SK-N-SH treated with all-trans-retinoic acid at 6 μM for 48 hours (cell line): Measurements from ENCODE around the gene GPATCH3.

ENCODE experiments used
- TCF4 ChIP-seq: fragments of 250-450 bp; sonication (Bioruptor Pico); IDR thresholded peaks from 2 replicates; pipeline ENCODE4 v1.8.0; 2021; ENCODE audit warnings: mild to moderate bottlenecking, moderate library complexity, borderline replicate concordance
- ZC3H10 ChIP-seq: fragments of 250-450 bp; sonication (Bioruptor Pico); IDR thresholded peaks from 2 replicates; pipeline ENCODE4 v1.5.1; 2021; ENCODE audit warnings: mild to moderate bottlenecking, moderate library complexity
- ZFP3 ChIP-seq: fragments of 250-450 bp; sonication (Bioruptor Pico); IDR thresholded peaks from 2 replicates; pipeline ENCODE4 v1.5.0; 2020; ENCODE audit warnings: mild to moderate bottlenecking, moderate library complexity
- ZFP30 ChIP-seq: fragments of 450-650 bp; formaldehyde crosslinking; IDR thresholded peaks from 2 replicates; pipeline ENCODE4 v1.5.0; 2022; ENCODE audit warnings: mild to moderate bottlenecking, moderate library complexity
- TF ChIP-seq, protein P1 (sequence below): fragments of 250-450 bp; sonication (Bioruptor Pico); IDR thresholded peaks from 2 replicates; pipeline ENCODE4 v1.8.0; 2020; ENCODE audit warnings: mild to moderate bottlenecking, moderate library complexity, borderline replicate concordance
- TF ChIP-seq, protein P2 (sequence below): fragments of 250-450 bp; sonication (Bioruptor Pico); IDR thresholded peaks from 2 replicates; pipeline ENCODE4 v1.8.0; 2021; ENCODE audit warnings: low read depth, mild to moderate bottlenecking, moderate library complexity, borderline replicate concordance
- TF ChIP-seq, protein P3 (sequence below): fragments of 250-450 bp; sonication (Bioruptor Pico); IDR thresholded peaks from 2 replicates; pipeline ENCODE4 v1.5.0; 2020; ENCODE audit warnings: mild to moderate bottlenecking, moderate library complexity

DNA sequence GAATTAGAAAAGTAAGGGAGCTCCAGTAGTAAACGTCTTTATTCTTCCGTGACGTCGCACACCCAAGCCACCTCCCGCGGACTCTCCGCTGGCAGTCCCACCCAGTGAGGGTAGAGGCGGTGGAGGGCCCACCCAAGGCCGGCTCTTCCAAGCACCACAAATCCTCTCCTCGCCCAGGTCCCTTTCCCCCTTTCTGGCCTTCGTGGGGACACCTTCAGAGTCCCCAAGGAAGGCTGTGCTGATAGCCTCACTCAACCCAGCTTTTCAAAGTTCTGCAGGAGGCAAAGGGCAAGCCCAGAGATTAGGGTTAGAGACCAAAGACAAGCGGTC, 9.8 kb downstream of the GPATCH3 start:
- TF ChIP-seq, protein P1, sequence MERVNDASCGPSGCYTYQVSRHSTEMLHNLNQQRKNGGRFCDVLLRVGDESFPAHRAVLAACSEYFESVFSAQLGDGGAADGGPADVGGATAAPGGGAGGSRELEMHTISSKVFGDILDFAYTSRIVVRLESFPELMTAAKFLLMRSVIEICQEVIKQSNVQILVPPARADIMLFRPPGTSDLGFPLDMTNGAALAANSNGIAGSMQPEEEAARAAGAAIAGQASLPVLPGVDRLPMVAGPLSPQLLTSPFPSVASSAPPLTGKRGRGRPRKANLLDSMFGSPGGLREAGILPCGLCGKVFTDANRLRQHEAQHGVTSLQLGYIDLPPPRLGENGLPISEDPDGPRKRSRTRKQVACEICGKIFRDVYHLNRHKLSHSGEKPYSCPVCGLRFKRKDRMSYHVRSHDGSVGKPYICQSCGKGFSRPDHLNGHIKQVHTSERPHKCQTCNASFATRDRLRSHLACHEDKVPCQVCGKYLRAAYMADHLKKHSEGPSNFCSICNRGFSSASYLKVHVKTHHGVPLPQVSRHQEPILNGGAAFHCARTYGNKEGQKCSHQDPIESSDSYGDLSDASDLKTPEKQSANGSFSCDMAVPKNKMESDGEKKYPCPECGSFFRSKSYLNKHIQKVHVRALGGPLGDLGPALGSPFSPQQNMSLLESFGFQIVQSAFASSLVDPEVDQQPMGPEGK (CRISPR knock-in tag) = no peak
- TF ChIP-seq ZFP30 (CRISPR knock-in tag) = no peak
- no peak for TF ChIP-seq ZFP3 (CRISPR knock-in tag)
- TF ChIP-seq ZC3H10 (CRISPR knock-in tag) = no peak
- TF ChIP-seq, protein P2, sequence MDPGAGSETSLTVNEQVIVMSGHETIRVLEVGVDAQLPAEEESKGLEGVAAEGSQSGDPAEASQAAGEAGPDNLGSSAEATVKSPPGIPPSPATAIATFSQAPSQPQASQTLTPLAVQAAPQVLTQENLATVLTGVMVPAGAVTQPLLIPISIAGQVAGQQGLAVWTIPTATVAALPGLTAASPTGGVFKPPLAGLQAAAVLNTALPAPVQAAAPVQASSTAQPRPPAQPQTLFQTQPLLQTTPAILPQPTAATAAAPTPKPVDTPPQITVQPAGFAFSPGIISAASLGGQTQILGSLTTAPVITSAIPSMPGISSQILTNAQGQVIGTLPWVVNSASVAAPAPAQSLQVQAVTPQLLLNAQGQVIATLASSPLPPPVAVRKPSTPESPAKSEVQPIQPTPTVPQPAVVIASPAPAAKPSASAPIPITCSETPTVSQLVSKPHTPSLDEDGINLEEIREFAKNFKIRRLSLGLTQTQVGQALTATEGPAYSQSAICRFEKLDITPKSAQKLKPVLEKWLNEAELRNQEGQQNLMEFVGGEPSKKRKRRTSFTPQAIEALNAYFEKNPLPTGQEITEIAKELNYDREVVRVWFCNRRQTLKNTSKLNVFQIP = no peak
- TF ChIP-seq TCF4 (CRISPR knock-in tag) = no peak
- TF ChIP-seq, protein P3, sequence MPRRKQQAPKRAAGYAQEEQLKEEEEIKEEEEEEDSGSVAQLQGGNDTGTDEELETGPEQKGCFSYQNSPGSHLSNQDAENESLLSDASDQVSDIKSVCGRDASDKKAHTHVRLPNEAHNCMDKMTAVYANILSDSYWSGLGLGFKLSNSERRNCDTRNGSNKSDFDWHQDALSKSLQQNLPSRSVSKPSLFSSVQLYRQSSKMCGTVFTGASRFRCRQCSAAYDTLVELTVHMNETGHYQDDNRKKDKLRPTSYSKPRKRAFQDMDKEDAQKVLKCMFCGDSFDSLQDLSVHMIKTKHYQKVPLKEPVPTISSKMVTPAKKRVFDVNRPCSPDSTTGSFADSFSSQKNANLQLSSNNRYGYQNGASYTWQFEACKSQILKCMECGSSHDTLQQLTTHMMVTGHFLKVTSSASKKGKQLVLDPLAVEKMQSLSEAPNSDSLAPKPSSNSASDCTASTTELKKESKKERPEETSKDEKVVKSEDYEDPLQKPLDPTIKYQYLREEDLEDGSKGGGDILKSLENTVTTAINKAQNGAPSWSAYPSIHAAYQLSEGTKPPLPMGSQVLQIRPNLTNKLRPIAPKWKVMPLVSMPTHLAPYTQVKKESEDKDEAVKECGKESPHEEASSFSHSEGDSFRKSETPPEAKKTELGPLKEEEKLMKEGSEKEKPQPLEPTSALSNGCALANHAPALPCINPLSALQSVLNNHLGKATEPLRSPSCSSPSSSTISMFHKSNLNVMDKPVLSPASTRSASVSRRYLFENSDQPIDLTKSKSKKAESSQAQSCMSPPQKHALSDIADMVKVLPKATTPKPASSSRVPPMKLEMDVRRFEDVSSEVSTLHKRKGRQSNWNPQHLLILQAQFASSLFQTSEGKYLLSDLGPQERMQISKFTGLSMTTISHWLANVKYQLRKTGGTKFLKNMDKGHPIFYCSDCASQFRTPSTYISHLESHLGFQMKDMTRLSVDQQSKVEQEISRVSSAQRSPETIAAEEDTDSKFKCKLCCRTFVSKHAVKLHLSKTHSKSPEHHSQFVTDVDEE (CRISPR knock-in tag) = no peak
